ENCODE data around the gene SLC39A13. TPM values are rescaled to one million over a fixed set of nuclear protein-coding genes. Genes with fewer than 3 reads are reported as not detected.

The SLC39A13 gene
- total RNA-seq, 4 donors from 2014 or later = 21.2 to 52.6 (median 46.0) TPM

- TF ChIP-seq CTCF (IDR thresholded peaks at IDR 0.05; ENCODE audit: low read depth) = no peak
These were observed 38.7 kb upstream of the SLC39A13 start for GRCh38 chr11:47369676-47370075.

DNA sequence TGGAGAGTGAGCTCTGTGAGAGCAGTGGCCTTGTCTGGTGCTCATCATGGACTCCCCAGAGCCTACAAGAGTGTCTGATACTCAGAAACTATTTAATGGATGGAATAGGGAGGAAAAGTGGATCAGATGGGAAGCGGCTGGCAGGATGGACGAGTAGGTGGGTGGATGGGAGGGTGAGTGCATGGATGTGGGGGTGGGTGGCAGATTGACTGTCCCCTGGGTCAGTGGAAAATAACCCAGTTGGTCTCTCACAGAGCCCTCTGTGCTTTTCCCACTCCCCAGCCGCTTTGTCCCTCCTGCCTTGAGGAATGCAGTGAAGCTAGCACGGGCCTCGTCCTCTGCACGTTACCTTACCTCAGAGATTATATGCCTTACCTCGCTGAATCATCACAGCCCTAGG is 36.0 kb upstream of the SLC39A13 start:
- TF ChIP-seq CTCF (IDR thresholded peaks at IDR 0.05; ENCODE audit: low read depth) = no peak

GRCh38 chr11:47373876-47374719 is 34.3 kb upstream of the SLC39A13 start:
- no peak for TF ChIP-seq CTCF (IDR thresholded peaks at IDR 0.05; ENCODE audit: low read depth)

DNA sequence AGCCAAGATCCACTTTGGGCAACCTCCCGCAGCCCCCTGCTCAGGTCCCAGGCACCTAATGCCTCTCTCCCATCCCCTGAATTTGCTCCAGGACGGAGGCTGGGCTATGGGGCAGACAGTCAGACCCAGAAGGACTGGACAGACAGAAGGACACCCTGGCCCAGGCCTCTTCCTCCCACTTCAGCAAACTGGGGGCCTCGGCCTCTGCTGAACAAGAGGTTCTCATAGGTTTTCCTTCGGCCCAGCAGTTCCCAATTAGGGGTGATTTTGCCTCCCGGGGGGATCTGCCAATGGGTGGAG is 33.7 kb upstream of the SLC39A13 start:
- TF ChIP-seq CTCF (IDR thresholded peaks at IDR 0.05; ENCODE audit: low read depth) = no peak

DNA sequence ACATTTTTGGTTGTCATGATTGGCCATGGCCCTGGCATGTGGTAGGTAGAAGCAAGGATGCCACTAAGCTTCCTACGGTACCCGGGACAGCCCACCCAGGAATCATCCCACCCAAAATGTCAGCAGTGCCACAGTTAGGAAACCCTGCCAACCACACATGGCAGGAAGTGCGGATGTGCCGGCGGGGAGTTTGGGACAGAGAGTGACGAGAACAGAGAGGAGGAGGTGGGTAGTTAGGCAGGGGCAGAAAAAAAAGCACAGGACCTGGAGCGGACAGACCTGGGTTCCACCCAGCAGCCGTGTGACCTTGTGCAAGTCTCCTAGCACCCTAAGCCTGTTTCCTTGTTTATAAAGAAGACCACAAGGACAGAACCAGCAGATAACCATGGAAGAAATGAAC is 33.4 kb upstream of the SLC39A13 start:
- TF ChIP-seq CTCF (IDR thresholded peaks at IDR 0.05; ENCODE audit: low read depth) = no peak

DNA sequence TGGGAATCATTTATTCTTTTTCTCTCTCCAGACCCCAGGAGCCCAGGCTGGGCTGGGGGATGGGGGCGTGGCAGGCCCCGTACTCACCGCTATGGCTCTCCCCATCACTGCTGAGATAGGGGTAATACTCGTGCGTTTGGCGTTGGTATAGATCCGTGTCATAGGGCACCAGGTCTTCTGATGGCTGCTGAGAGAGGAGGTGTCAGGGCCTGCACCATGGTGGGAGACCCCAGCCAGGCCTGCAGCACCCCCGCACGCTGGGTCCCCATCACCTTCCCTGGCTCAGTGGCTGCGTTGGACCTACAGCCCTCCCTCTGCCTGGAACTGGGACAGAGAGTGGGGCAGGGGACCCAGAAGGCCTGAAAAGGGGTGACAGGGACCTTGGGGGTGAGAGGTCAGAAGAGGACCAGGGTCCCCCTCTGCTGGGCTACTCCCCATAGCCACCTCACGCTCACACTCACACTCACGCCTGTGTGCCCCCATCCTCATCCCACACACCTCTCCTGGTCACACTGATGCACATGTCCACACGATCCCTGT is 32.8 kb upstream of the SLC39A13 start:
- no peak for TF ChIP-seq CTCF (IDR thresholded peaks at IDR 0.05; ENCODE audit: low read depth)

DNA sequence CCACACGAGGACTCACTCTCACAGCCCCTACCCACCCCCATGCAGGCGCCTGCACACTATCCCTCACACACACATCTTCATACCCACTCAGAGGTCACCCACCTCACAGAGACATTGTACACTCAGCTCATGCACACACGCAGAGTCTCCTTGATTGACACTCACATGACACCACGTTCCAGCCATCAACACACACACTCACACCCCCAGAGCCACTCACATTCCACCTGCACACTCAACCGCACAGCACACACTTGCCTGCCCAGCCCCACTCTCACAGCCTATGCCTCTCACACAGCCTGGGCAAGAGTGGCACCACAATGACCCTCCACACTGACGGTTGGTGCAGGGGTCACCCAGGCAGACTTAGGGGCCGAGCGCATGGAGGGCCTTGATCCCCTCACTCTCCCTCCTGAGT is 32.3 kb upstream of the SLC39A13 start:
- no peak for TF ChIP-seq CTCF (IDR thresholded peaks at IDR 0.05; ENCODE audit: low read depth)
